Adrenal gland (tissue), 12 donors: ENCODE measurements around the gene ERAP2. TPM values are rescaled to one million over a fixed set of nuclear protein-coding genes. Genes with fewer than 3 reads are reported as not detected.

ENCODE experiments used
- DNase-seq, 7 donors: peaks; one replicate each; pipeline ENCODE4 v3.0.0-alpha.2; 2019 to 2020
- H3K27ac ChIP-seq, 5 donors: fragments of 200-600 bp; sonication (generic) in 4 of 5; 1 replicate in 3 of 5; 2 replicates in 2 of 5; pipeline versions ENCODE4 v1.5.1 to v1.8.0; 2016 to 2020; ENCODE audit warnings: mild to moderate bottlenecking in 1 of 5
- H3K27me3 ChIP-seq: fragments of 200-600 bp; 2 replicates; pipeline ENCODE4 v1.8.0; 2021
- H3K36me3 ChIP-seq, 2 donors: fragments of 200-600 bp; replicated peaks in 1 of 2; 1 replicate in 1 of 2; 2 replicates in 1 of 2; pipeline versions ENCODE4 v1.5.1 to v1.8.0; 2018 to 2022
- H3K4me1 ChIP-seq, 2 donors: fragments of 200-600 bp; replicated peaks in 1 of 2; 1 replicate in 1 of 2; 2 replicates in 1 of 2; pipeline versions ENCODE4 v1.5.1 to v1.8.0; 2018 to 2021
- H3K4me3 ChIP-seq, 4 donors: fragments of 200-600 bp; sonication (generic) in 3 of 4; one replicate each; pipeline ENCODE4 v1.5.1; 2016 to 2018
- H3K9me3 ChIP-seq, 3 donors: fragments of 200-600 bp; sonication (generic) in 1 of 3; replicated peaks in 1 of 3; 1 replicate in 2 of 3; 2 replicates in 1 of 3; pipeline versions ENCODE4 v1.5.1 to v1.8.0; 2016 to 2021
- CTCF ChIP-seq, 6 experiments: fragments of 450-650 bp in 4 of 6; fragments of 200-600 bp in 2 of 6; sonication (generic) in 1 of 6; IDR thresholded peaks; 1 replicate in 5 of 6; 2 replicates in 1 of 6; pipeline versions ENCODE4 v1.5.1 to v1.8.0; 2016 to 2021; ENCODE audit warnings: antibody characterized with exemption in 6 of 6, mild to moderate bottlenecking in 2 of 6, moderate library complexity in 1 of 6
- POLR2A ChIP-seq, 2 donors: fragments of 450-650 bp; IDR thresholded peaks; one replicate each; pipeline ENCODE4 v1.6.1; 2017; ENCODE audit warnings: antibody characterized with exemption in 2 of 2, mild to moderate bottlenecking in 2 of 2, moderate library complexity in 1 of 2
- WGBS, 4 donors: extraction: QIAGEN DNeasy Blood & Tissue Kit in 2 of 4; methylation state at CpG; one replicate each; pipeline versions ENCODE4 v1.1.5 to v1.1.7; 2013 to 2017; 5-methylcytosine and 5-hydroxymethylcytosine counted together
- intact Hi-C, 2 donors: fragments of 100-400 bp; cut with DNase I; formaldehyde crosslinking; loops; one replicate each; pipeline versions ENCODE4 v1.14.1 to v1.15.0; 2022 to 2023
- polyA plus RNA-seq, 3 donors: library from polyadenylated mRNA; stranded (reverse); fragments of 200-250 nt in 2 of 3; fragments of 350-450 nt in 1 of 3; fragmentation: Illumina TruSeq in 1 of 3; extraction: RNeasy Lipid Tissue Mini Kit (QIAGEN cat#74804) in 1 of 3; gene quantifications; one replicate each; pipeline ENCODE4 v1.2.3, GENCODE V29; 2013 to 2014
- total RNA-seq, 9 donors: library from RNA; depleted of rRNA in 4 of 9; stranded (reverse); fragments of >200 nt in 4 of 9; fragments of 120-200 nt in 1 of 9; fragmentation: NEBNext Ultra II Directional in 1 of 9; extraction: Animal tissue kit (Norgen Biotek cat#: 25700) in 1 of 9; gene quantifications; one replicate each; pipeline versions ENCODE4 v1.1.0 to v1.2.4, GENCODE V29; 2013 to 2023
- donor health status: healthy with polysubstance abuse.
- donor health status: Bipolar disorder and iron deficiency.
- donor health status: DM: yes; HTN: yes; CAD: no.
- donor health status: DM: no; HTN: no; CAD: no.
- donor health status: DM: no; HTN: no; CAD: no.
- donor health status: DM: yes; HTN: yes; CAD: no.

Gene ERAP2
- total and polyA plus RNA-seq, 12 donors: 0.94 to 32.1 (median 10.2) TPM

- TF ChIP-seq POLR2A (IDR thresholded peaks at IDR 0.05): no peak
- TF ChIP-seq CTCF (IDR thresholded peaks at IDR 0.05): no peak
- Histone ChIP-seq H3K4me1 (peaks cover 10 to 19% of the 10 kb centered on the region in 2 donors), H3K27ac (no peak overlapping the region), H3K9me3 (no peaks in the 10 kb centered on the region), H3K27me3 (no peaks in the 10 kb centered on the region), H3K4me3 (no peak overlapping the region), H3K36me3 (no peaks in the 10 kb centered on the region)
- WGBS, 4 donors: 78 to 100% (median 89%) methylated on average over 1 of the region's 1 CpG
- intact Hi-C loops: loop anchor here (10.0 kb wide), 2 partner anchors 57 to 63 kb away; partner anchors contain the start of gene ERAP2 (in 1 of the 2)
- DNase-seq: no peak
Measured at GRCh38 chr5:96931605-96932004, 55.3 kb downstream of the ERAP2 start.

DNA sequence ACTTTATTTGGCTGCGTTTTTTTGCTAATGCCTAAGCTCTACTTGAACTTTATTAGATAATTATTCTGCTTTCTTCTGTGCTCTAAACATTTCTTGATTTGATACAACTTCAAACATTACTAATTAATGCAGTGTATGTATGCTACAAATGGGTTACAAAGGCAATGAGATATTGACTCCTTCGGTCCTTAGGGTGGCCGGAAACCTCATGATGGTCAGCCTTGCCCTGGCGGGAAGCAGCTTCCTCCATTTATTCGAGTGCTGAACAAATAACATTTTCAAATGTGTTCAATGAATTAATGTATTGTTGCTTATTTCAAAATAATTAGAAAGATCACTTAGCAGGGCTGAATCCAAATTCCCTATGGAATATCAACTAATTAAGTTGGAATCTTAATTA, 55.7 kb downstream of the ERAP2 start:
- WGBS, 4 donors: 79 to 95% (median 91%) methylated on average over 5 of the region's 5 CpGs
- Histone ChIP-seq H3K4me3 (no peak overlapping the region), H3K9me3 (no peaks in the 10 kb centered on the region), H3K36me3 (no peaks in the 10 kb centered on the region), H3K4me1 (peaks cover 10 to 23% of the 10 kb centered on the region in 2 donors), H3K27me3 (no peaks in the 10 kb centered on the region), H3K27ac (no peak overlapping the region)
- intact Hi-C loops: loop anchor here (10.0 kb wide), 2 partner anchors 57 to 63 kb away; partner anchors contain the start of gene ERAP2 (in 1 of the 2)
- no peak for TF ChIP-seq CTCF (IDR thresholded peaks at IDR 0.05)
- TF ChIP-seq POLR2A (IDR thresholded peaks at IDR 0.05): no peak
- no peak for DNase-seq

DNA sequence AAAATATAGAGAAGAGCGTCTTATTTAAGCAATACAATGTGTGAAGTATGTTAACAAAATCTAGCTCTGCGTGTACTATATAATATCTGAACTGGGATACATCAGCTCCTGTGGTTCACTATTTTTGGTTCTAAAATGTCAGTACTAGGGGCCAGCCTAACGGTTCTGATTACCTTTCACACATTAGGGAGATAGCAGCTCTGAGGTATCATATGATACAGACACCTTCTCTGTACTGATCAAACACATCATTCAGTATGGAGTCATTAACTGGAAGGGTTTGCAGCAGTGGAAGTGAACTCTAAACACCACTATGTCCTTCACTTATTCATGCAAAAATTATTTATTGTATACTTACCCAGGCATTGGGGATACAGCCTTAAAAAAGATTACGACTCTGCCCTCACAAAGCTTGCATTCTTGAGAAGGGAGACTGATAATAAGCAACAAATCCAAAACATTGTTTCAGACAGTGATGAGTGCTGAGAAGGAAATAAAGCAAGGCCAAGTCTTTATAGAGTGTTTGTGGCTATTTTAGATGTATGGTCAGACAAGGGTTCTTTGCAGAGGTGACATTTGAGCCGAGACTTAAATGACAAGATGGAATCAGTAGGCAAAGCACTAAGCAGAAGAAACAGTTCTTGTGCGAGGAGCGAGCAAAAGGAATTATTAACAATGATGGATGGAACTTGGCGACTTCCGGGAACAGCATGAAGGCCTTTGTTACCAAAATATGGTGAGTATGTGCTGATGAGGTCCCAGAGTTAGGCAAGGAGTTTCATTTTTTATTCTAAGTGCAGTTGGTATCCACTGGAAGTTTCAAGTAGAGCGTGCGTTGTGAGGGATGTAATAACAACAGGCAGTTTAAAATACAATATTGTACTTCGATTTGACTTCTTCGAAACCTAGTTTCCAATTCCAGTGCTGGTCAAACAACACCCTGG, 57.7 kb downstream of the ERAP2 start:
- TF ChIP-seq CTCF (IDR thresholded peaks at IDR 0.05) (no peak), POLR2A (IDR thresholded peaks at IDR 0.05) (no peak)
- DNase-seq: peak in 3 of 7 donors; percentile 18 to 34 (median 30)
- no peaks in the 10 kb centered on the region for H3K36me3 ChIP-seq
- H3K4me1 ChIP-seq: peaks cover 23 to 42% of the 10 kb centered on the region in 2 donors
- no peaks in the 10 kb centered on the region for H3K9me3 ChIP-seq
- H3K27me3 ChIP-seq: no peaks in the 10 kb centered on the region
- H3K27ac ChIP-seq: peak overlapping the region; percentile 87 to 96 (median 91)
- 11 to 18% (median 16%) methylated on average over 13 of the region's 13 CpGs for WGBS, 4 donors
- intact Hi-C loops: loop anchor here (10.0 kb wide), 2 partner anchors 59 to 61 kb away; partner anchors contain the start of gene ERAP2 (in 1 of the 2)
- H3K4me3 ChIP-seq: peak overlapping the region; percentile 9 to 87 (median 66)
